Type B pancreatic cell (in vitro differentiated cells): ENCODE results near the gene OVCH1. TPM values are rescaled to one million over a fixed set of nuclear protein-coding genes. Genes with fewer than 3 reads are reported as not detected.
"Not testable (repeated sequence)": the region's sequence is repeated elsewhere in the genome, so short reads cannot be mapped to it uniquely, and the experiment has no call there.

ENCODE experiments used
- DNase-seq: peaks from one replicate; pipeline ENCODE4 v3.0.0; 2021; ENCODE audit warnings: mixed read lengths; ENCODE audit not compliant: unreplicated experiment; ENCODE audit errors: extremely low spot score
- H3K27ac Mint-ChIP-seq: 2 replicates; pipeline ENCODE4 v1.8.0; 2021; ENCODE audit warnings: mild to moderate bottlenecking, mixed read lengths
- H3K27me3 Mint-ChIP-seq: 2 replicates; pipeline ENCODE4 v1.8.0; 2021; ENCODE audit warnings: mixed read lengths
- H3K36me3 Mint-ChIP-seq: 2 replicates; pipeline ENCODE4 v1.8.0; 2021; ENCODE audit warnings: mixed read lengths
- H3K4me1 Mint-ChIP-seq: one replicate; pipeline ENCODE4 v1.8.0; 2021; ENCODE audit warnings: mixed read lengths; ENCODE audit not compliant: unreplicated experiment
- H3K4me3 Mint-ChIP-seq: 2 replicates; pipeline ENCODE4 v1.8.0; 2021; ENCODE audit warnings: mild to moderate bottlenecking, mixed read lengths
- H3K9me3 Mint-ChIP-seq: 2 replicates; pipeline ENCODE4 v1.8.0; 2021; ENCODE audit warnings: mixed read lengths
- total RNA-seq: library from RNA; stranded (reverse); gene quantifications from 2 replicates; pipeline ENCODE4 v1.2.1, GENCODE V29; 2021; ENCODE audit warnings: low replicate concordance
- TF ChIP-seq, protein P1 (sequence below): fragments of 200-600 bp; sonication (generic); conservative IDR thresholded peaks from 2 replicates; pipeline ENCODE4 v1.5.0; 2021; ENCODE audit warnings: antibody characterized with exemption, mild to moderate bottlenecking

The OVCH1 gene
- total RNA-seq, 1 donor from 2014 or later: 1.0 TPM

DNA sequence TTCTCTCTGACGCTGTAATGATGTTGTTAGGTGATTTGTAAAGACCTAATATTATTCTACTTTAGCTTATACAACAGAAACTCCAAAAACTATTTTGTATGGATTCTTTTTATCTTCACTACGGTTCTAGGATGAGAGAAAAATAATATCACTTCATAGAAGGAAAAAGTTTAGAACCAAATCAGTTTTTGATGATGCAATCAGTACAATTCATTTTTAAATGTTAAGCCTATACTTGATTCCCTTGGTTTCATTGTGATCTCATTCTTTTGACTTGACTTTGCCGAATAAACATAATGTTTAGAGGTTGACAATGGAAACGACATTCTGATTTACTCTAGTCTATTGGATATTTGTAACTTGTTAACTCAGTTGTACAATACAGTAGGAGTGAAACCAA, 91.9 kb downstream of the OVCH1 start:
- H3K27ac Mint-ChIP-seq: no peak overlapping the region
- TF ChIP-seq, protein P1, sequence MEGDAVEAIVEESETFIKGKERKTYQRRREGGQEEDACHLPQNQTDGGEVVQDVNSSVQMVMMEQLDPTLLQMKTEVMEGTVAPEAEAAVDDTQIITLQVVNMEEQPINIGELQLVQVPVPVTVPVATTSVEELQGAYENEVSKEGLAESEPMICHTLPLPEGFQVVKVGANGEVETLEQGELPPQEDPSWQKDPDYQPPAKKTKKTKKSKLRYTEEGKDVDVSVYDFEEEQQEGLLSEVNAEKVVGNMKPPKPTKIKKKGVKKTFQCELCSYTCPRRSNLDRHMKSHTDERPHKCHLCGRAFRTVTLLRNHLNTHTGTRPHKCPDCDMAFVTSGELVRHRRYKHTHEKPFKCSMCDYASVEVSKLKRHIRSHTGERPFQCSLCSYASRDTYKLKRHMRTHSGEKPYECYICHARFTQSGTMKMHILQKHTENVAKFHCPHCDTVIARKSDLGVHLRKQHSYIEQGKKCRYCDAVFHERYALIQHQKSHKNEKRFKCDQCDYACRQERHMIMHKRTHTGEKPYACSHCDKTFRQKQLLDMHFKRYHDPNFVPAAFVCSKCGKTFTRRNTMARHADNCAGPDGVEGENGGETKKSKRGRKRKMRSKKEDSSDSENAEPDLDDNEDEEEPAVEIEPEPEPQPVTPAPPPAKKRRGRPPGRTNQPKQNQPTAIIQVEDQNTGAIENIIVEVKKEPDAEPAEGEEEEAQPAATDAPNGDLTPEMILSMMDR: no peak
- H3K4me3 Mint-ChIP-seq: no peak overlapping the region
- H3K4me1 Mint-ChIP-seq: no peaks in the 10 kb centered on the region
- H3K27me3 Mint-ChIP-seq: no peaks in the 10 kb centered on the region
- H3K36me3 Mint-ChIP-seq: peaks cover 1% of the 10 kb centered on the region
- no peak for DNase-seq
- H3K9me3 Mint-ChIP-seq: peaks cover under 1% of the 10 kb centered on the region

DNA sequence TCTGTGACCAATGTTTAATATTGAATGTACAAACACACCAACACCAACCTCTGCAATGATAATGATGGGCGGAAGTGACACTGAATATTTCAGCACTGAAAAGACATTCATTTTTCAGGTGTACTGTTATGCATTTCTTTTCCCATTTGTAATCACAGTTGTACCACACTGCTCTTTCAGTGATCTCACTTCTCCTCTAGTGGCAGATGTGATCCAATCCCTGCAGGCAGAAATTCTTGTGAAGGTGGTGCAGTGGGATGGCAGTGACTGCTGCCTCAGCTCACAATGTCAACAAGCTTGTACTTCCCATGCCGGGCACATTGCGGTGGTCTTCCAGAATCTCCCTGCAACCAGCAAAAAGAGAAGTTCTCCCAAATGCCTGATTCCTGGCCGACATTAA, 93.5 kb downstream of the OVCH1 start:
- no peak overlapping the region for H3K27ac Mint-ChIP-seq
- H3K9me3 Mint-ChIP-seq: no peaks in the 10 kb centered on the region
- H3K27me3 Mint-ChIP-seq: no peaks in the 10 kb centered on the region
- no peaks in the 10 kb centered on the region for H3K36me3 Mint-ChIP-seq
- TF ChIP-seq, protein P1: no peak
- H3K4me3 Mint-ChIP-seq: no peak overlapping the region
- H3K4me1 Mint-ChIP-seq: no peaks in the 10 kb centered on the region
- DNase-seq: no peak

DNA sequence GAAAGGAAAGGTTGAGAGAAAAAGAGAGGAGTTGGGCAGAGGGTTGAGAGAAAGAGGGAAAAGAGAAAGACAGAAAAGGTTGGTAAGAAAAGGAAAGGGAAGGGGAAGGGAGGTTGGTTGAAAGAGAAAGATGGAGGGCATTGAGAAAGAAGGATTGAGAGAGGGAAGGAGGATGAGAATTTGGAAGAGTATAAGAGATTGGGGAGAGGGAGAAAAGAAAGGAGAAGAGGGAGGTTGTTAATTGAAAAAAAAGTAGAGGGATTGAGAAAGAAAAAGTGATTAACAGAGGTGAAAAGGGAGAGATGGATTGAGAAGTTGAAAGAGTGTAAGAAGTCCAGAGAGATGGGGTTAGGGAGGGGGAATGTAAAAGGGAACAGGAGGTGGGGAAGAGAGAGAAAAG, 95.0 kb downstream of the OVCH1 start:
- TF ChIP-seq, protein P1: no peak
- no peaks in the 10 kb centered on the region for H3K27me3 Mint-ChIP-seq
- H3K4me1 Mint-ChIP-seq: no peaks in the 10 kb centered on the region
- H3K36me3 Mint-ChIP-seq: no peaks in the 10 kb centered on the region
- no peaks in the 10 kb centered on the region for H3K9me3 Mint-ChIP-seq
- H3K4me3 Mint-ChIP-seq: no peak overlapping the region
- DNase-seq: no peak
- no peak overlapping the region for H3K27ac Mint-ChIP-seq

DNA sequence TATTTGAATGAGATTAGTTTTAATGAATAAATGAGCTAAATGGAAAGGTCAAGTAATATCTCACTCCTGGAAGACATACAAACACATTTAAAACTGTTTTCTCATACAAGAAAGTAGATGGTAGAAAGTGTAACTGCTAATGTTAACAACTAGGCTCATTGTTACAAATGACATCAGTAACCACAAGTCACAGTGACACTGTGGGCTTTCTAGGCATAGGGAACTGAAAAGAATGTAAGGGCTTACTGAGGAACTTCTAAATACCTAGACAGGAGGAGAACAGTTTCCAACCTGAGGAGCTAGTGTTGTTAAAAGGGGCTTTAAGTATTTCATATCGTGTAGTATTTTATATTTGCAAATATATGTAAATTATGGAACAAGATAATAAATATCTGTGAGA, 99.0 kb downstream of the OVCH1 start:
- Mint-ChIP-seq H3K4me3 (no peak overlapping the region), H3K36me3 (no peaks in the 10 kb centered on the region), H3K4me1 (no peaks in the 10 kb centered on the region), H3K9me3 (no peaks in the 10 kb centered on the region), H3K27me3 (no peaks in the 10 kb centered on the region), H3K27ac (no peak overlapping the region)
- TF ChIP-seq, protein P1: no peak
- no peak for DNase-seq

DNA sequence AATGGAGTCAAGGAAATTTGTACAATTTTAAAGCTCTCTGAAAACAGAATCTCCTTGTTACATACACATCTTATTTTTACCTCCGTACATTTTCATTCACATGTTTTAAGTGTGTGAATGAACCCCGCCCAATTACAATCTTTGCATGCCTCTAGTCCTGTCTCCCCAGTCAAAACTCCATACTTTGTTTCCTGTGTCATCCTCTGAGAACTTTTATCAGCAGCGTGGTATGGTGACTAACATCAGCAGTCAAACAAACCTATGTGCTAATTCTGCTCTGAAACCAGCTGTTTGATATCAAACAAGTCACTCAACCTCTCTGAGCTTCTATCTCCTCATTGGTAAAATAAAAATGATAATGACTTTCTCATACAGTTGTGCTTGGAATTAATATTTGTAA, 100.7 kb downstream of the OVCH1 start:
- TF ChIP-seq, protein P1: no peak
- DNase-seq: no peak

DNA sequence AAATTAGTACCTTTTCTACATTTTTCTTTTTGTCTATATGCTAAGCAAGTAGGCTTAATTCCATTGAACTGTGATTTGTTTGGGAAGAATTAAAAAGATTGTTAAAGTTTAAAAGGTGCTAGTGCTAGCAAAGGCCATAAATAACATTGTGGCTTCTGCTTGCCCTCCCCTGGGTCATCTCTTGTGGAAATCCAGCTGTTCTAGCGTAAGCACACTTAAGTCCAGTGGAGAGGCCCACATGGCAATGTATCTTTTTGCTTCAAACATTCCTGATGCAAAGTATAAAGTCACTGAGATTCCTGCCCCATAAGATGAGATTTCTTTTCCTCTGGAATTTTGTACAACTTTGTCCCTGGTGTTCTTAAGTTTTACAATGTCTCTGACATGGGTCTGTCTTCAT, 102.1 kb downstream of the OVCH1 start:
- TF ChIP-seq, protein P1: no peak
- Mint-ChIP-seq H3K9me3 (no peaks in the 10 kb centered on the region), H3K27me3 (no peaks in the 10 kb centered on the region), H3K36me3 (no peaks in the 10 kb centered on the region), H3K4me3 (no peak overlapping the region), H3K27ac (no peak overlapping the region), H3K4me1 (no peaks in the 10 kb centered on the region)
- no peak for DNase-seq

More for the DNA sequence above, 100.7 kb downstream of the OVCH1 start:
- Mint-ChIP-seq H3K9me3 (no peaks in the 10 kb centered on the region), H3K36me3 (no peaks in the 10 kb centered on the region), H3K4me3 (no peak overlapping the region), H3K27ac (no peak overlapping the region), H3K27me3 (no peaks in the 10 kb centered on the region), H3K4me1 (no peaks in the 10 kb centered on the region)

DNA sequence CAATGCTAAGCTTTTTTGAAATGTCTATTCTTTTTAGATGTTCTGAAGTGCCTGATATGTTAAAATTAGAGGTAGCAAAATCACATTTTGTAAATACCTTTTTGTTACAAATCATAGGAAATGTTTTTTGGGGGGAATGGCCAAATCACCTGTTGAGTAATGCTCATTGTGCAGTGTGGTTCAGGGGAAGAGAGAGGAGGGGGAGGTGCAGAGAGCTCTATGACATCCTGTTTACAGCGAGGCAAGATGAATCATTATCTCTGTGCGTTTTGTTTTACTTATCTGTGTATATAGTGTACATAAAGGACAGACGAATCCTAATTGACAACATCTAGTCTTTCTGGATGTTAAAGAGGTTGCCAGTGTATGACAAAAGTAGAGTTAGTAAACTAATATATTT, 107.1 kb downstream of the OVCH1 start:
- not testable (repeated sequence) for H3K9me3 Mint-ChIP-seq, DNase-seq, H3K4me3 Mint-ChIP-seq, H3K27ac Mint-ChIP-seq, H3K36me3 Mint-ChIP-seq, H3K27me3 Mint-ChIP-seq, H3K4me1 Mint-ChIP-seq
